NCI-H510A treated with DMSO at 0.1 percent for 48 hours (cell line): Measurements from ENCODE around the gene SMC1A.
A peak's percentile ranks its signal among the peaks of the same experiment; 100 is the strongest.
"Not testable (repeated sequence)": the region's sequence is repeated elsewhere in the genome, so short reads cannot be mapped to it uniquely, and the experiment has no call there.

Source experiments
- DNase-seq: peaks from one replicate; lab custom pipeline; 2025; lab: John Stamatoyannopoulos, UW

SMC1A gene

DNA sequence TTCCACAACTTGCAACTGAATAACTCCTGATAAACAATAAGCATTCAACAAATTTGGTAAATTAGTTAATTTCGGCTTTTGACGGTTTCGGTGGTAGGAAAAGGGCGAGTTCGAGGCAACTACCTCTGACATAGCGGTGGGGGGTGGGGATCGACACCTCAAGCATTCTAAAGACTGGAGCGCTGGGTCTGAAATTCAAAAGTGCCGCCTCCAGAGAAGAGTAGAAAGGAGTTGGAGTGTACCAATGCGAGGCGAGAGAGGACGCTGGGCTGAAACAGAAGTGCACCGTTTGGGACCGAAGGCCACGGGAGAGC lies 725 bp downstream of the SMC1A start:
- no peak for DNase-seq

DNA sequence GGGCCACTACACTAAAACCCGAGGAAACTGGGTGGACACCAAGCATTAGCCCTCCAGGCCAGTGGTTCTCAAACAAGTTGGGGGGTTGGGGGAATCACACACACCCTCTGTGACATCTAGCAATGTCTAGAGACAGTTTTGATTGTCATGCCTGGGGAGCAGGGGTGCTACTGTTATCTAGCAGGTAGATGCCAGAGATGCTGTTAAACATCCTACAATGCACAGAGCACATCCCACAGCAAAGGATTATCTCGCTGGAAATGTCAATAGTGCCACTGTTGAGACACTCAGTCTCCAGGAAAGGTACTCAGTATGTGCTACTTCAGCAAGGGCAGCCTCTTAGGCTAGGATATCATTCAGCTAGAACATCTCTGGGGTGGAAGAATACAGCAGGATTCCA lies 1.3 kb downstream of the SMC1A start:
- DNase-seq, result no peak

DNA sequence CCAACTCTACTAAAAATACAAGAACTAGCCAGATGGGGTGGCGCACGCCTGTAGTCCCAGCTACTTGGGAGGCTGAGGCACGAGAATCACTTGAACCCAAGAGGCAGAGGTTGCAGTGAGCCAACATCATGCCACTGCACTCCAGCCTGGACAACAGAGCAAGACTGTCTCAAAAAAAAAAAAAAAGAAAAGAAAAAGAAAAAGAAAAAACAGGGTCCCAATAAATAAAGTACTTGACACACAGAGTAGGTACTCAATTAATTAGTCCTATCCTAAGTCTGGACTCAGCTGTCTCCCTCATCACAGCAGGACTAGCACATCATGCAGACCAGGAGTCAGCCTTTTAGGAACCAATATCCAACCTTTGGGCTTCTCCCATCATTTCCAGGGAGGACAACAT lies 2.1 kb downstream of the SMC1A start:
- DNase-seq, result not testable (repeated sequence)

DNA sequence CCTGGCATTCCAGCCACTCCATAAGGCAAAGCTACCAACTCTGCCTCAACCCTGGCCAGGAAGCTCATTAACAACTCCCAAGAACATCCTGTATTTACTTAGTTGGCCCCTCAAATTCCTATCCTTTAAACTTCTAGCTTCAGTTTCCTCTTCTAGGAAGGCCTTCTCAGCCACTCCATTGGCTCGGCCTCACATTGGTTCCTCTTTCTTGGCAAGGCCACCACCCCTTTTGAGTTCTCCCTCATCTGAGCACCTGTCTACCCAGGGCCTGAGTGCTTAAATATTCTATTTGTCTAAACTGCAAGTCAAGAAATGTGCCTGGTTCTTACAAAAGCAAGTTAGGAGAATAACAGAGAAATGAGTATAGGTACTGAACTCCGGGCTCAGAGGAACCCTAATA lies 10.0 kb downstream of the SMC1A start:
- DNase-seq, result no peak

DNA sequence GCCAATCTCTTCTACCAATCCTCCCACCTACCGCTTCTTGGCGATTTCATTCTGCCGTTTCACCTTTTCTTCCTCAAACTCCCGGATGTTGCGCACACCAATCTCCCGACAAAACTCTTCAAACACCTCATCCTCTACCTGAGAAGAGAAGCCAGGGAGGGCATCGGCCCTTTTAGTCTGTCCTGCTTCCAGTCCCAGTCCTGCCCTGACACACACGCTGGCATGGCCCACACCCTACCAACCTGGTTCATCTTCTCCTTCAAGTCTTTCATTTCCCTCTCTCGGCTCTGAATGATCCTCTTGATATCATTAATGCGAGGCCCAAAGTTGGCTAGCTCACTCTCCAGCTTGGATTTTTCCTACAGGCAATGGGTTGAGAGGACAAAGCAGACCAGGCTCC lies 18.9 kb downstream of the SMC1A start:
- no peak for DNase-seq

DNA sequence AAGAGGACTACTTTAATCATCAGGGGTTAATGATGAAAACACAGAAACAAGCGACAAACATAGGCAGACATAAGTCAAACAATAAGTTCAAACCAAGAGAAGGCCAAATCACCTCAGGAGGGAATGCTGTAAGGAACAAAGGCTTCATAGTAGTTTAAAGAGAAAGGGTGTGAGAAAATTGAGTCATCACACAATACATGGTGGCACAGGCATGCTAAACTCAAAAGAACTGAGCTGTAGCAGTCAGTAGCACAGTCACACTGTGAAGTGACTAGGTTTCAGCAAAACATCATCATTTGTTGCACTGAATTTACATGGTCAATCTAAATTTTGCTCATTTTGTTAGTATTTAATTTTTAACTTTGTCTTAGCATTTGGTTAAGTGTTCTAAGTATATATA lies 24.2 kb downstream of the SMC1A start:
- DNase-seq, result no peak

DNA sequence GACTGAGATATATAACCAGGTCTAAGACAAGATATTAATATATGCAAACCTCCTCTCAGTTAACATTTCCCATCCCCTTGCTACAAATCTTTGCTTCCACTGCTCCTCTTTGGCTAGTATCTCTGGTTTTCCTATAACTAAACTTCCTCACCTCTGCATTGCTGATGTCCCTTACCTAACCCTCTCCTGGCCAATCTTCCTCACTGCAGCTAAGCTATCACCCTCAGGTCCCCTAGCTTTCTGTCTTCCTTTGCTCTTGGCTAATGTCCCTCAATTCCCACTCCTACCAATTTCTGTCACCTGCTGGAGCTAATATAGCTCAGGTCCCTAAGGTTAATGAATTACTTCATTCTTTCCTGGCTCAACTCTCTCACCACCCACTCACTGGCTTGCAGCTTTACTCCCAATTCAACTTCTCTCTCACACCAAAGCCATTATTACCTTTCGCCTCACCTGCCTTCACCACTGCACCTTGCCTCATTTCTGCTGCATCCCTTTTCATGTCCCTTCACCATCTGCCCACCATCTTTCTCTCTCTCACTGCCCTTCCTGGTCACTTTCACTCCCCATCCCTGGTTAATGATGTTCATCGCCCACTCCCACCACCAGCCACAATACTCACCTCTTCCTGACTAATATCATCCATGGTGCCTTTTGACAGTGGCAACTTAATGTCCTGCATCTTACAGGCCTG lies 26.7 kb downstream of the SMC1A start:
- no peak for DNase-seq

DNA sequence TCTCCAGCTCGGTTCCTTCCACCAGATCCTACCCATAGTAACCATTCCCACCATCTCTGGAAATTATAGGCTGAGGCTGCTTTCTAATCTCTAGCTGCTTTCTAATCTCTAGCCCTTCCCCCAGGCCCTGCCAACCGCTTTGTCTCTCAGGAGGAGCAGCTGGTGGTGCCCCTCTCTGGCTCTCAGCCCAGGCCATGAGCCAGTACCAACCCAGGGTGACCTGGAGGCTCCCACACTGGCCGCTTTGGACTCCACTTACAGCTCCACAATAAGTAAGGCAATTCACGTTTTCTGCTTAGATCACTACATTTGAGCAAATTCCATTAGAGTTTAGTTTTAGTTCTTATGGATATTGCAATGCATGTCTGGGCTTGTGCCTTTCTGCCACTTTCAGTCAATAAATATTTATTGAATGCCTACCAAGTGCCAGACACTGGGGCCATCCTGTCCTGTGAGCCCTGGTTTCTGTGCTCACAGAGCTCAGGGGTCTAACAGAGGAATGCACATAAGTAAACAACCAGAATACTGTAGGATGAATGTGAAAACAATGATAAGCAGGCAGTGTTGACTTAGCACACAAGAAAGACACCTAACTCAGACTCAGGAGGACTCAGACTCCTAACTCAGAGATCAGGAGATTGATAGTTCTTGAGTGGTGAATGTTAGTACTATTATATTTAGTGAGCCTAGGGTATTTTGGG lies 38.9 kb downstream of the SMC1A start:
- no peak for DNase-seq

DNA sequence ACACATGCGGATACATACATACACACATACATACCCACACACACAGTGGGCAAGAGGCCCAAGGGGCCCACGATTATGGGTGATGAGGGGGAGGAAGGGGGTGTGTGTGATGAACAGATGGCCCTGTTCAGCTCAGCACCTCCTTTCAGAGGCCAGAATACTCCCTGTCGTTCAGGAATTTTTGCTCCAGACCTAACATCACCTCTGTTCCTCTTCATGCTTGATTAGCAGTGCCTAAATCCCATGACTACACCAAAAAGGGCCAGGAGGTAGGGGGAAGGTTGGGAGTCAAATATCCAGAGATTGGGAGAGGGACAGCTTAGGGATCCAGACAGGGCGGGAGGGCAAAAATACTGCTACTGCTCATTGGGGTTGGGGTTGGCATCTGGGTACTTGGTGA lies 42.7 kb downstream of the SMC1A start:
- no peak for DNase-seq

DNA sequence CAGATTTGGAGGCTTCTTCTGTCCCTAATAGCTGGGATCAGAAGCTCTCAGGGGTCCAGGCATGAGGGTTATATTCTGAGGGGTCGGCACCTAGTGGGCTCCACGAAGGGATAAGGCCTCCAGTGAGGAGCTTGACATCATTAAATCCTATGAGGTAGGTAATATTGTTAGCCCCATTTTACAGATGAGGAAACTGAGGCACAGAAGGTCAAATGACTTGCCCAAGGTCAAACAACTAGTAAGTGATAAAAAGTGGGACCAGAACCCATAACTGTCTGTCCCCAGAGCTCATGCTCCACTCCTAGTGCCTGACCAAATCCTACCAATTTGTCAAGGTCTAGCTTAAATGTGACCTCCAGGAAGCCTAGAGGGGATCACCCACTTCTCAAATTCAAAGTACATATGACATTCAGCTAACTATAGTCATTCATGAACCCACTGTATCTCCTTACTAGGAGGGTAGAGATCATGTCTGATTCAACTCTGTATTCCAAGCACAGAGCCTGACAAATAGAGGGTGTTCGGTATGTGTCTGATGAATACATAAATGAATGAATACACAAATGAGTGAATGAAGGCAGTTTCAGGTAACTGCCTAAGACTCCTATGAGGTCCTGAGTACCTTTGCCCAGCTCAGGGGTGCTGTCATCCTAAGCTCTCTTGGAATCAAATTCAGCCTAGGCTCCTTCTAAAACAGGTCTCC lies 43.3 kb downstream of the SMC1A start:
- no peak for DNase-seq

DNA sequence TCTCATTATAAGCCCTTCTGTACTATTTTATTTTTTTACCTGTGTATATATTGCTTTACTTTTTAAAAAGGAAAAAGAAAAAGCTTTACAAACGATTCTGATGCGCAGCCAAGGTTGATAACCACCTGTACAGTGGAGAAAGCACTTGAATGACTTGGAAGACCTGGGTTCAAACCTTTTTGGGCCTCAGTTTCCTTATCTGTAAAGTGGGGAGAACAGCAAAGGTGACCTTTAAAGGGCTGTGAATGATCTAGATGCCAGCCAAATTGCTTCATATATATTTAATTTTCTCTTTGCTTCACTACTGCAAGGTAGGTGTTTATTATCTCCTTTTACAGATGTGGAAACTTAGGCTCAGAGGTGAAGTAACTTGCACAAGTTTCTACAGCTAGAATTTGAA lies 45.0 kb downstream of the SMC1A start:
- DNase-seq, result no peak

DNA sequence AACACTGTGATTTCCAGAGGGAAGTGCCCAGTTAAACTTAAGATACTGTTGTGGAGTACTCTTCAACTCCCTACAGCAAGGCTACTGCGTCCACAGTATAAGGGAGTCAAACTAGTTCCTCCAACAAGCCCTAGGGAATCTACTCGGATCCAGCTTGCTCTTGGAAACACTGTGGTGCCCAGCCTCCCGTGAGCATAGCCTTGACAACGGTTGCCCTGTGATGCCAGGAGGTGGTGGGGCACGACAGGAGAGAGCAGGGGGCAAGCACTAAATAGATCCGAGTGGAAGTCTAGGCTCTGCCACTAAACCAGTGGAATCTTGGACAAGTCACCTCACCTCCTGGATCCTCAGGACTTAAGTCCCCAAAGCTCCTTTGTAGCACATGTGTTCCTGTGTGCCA lies 45.6 kb downstream of the SMC1A start:
- no peak for DNase-seq

DNA sequence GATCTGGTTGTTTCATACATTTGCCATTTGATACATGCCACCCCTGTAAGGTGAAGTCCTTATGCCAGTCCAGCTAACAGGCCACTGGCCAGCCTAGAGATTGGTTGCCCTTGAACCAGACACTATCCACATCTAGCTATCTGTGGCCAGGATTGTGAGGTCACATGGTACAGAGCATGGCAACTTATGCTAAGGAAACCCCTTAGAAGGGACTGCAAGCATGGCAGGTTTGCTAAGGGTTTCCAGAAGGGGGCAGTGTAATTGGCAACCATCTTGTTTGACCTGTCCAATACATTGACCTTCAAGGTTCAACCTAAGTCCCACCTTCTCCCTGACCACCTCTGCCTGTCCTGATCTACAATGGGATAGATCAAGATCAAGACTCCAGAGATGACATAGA lies 47.5 kb downstream of the SMC1A start:
- no peak for DNase-seq

DNA sequence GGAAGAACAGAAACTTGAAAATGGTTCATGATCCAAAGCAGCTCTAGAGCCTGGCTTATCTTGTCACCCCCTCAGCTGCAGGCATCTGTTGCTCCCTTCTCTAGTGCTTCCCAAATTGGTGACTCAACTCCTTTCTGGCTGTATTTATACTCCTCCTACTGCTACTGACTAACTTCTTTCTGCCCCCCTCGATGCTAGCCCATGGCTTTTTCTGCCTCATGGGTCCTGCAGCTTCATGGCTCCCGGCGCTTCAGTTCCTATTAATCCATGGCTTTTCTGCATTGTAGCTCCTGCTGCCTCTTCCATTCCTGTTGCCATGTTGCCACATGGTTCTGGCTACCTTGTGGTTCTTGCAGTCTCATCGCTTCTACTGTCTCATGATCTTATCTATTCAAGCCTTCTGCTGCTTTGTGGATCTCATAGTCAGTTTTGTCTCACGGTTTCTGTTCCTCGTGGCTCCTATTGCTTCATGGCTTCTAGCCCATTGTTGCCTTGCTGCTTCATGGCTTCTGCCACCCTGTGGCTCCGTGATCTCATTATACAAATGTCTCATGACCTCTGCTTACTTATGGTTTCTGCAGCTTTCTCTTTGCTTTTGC lies 48.1 kb downstream of the SMC1A start:
- DNase-seq, result no peak

DNA sequence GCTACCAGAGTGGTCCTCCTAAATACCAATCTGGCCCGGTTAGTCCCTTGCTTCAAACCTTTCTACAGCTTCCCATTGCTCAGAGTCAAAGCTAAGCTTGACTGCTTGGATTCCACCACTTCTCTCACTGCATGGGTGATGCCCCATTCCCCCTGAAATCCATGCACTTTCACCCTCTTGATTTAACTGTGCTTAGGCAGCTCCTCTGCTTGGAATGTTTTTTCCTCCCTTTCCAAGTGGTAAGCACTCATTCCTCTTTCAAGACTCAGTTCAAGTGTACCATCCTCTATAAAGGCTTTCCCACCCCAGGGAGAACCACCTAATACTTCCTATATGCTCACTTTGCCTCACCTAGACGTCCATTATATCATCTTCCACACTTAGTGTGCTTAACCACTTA lies 49.1 kb downstream of the SMC1A start:
- no peak for DNase-seq

DNA sequence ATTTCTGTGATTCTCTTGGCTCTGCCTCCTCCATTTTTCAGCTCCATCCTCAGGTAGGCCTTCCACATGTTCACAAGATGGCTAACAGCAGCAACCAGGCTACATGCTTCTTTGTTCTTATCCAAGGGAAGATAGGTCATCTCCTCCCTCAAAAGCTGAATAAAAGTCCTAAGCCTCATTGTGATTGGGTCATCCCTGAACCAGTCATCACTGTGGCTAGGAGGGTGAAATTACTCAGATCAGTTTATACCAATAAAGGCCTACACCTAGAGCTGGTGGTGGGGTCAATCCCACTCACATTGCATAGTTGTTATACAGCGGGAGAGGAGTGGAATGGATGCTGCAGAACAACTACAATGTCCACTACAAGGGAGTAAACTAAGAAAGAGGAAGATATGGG lies 56.0 kb downstream of the SMC1A start:
- not testable (repeated sequence) for DNase-seq

DNA sequence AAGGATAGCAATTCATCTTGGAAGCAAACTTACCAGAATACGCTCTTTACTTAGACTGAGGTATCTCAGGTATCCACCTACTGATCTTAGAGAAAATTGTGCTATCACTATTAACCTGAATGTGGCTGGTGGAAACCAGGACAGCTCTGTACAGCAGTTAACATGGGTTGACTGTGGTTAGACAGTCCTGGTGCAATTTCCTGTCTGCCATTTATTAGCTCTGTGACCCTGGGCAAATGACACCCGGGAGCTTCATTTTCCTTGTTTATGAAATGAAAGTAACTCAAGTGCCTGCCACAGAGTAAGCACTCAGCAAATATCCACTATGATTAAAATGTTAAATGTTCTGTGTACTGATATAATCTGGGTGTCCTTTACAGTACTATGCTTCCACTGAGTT lies 60.0 kb downstream of the SMC1A start:
- DNase-seq, result peak; percentile 3

DNA sequence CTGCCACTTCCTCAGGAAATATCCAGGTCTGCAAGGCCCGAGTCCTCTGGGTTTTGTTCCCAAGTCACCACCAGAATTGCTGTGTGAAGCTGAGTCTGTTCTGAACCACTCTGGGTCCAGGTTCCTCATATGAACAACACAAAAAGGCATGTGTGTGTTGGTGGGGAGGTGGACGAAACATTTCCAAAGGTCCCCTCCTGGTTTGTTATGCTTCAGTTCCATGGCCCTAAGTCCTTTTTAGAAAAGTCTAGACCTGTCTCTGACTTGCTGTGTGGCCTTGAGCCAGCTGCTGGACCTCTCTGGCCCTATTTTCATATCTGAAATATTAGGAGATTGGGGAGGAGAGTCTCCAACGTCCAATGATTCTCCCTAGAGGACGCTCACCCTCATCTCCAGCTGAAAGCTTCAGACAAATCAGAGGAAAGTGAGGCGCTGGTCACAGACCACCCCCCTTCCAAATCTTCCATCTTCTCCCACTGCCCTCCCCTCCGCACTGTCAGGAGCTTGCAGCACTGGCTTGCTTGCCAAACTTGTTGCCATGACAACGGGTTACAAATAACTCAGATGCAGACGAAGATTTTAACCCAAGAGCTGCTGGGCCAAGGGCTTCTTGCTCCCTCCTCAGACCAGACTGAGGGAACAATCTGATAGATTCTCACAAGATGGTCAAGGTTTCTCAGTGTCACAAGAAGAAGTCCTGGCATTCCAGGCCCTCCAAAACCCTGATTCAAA lies 64.5 kb downstream of the SMC1A start:
- DNase-seq, result no peak

DNA sequence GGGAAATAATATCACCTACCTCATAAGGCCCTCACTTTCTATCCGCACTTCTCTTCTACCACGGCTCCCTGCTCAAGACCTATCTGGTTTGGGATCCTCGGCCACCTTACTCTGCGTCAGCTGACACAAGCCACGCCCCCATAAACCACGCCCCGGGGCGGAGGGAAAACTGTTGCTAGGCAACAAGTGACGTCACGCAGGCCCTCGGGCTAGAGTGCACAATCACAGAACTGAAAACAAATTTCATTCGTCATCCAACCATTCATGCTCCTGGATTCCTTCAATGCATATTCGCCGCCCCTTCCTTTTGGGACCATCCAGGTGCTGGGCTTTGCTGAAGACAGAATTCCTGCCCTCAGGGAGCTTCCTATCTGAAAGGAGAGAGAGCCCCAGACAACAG lies 66.3 kb downstream of the SMC1A start:
- no peak for DNase-seq

DNA sequence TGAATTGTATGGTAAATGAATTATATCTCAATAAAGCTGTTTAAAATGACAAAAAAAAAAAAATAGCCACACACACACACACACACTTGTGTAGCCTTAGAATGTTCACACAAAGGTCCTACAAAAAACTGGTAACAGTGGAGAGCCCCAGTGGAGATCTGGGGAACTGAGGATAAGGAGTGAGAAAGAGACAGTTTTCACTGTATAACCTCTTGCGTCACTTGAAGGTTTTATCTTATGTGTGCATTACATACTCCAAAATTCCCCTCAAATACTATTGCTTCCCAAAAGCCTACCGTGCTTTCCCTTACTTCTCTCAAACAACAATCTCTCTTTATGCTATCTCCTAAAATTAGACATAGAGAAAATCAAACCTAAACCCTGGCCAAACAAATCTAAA lies 67.8 kb downstream of the SMC1A start:
- DNase-seq, result no peak

DNA sequence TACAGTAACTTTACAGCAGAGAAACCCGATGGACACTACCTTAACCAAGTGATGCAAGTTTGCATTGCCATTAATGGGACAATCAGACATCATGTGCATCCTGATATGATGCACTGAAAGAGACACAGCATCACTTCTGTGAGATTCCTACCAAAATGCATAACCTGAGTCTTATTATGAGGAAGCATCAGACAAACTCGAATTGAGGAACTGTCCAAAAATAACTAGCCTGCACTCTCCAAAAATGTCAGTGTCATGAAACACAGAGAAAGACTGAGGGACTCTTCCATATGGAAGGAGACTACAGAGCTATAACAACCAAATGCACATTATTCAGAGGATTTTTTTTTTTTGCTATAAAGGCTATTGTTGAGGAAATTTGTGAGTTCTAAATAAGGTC lies 74.5 kb downstream of the SMC1A start:
- DNase-seq, result no peak

DNA sequence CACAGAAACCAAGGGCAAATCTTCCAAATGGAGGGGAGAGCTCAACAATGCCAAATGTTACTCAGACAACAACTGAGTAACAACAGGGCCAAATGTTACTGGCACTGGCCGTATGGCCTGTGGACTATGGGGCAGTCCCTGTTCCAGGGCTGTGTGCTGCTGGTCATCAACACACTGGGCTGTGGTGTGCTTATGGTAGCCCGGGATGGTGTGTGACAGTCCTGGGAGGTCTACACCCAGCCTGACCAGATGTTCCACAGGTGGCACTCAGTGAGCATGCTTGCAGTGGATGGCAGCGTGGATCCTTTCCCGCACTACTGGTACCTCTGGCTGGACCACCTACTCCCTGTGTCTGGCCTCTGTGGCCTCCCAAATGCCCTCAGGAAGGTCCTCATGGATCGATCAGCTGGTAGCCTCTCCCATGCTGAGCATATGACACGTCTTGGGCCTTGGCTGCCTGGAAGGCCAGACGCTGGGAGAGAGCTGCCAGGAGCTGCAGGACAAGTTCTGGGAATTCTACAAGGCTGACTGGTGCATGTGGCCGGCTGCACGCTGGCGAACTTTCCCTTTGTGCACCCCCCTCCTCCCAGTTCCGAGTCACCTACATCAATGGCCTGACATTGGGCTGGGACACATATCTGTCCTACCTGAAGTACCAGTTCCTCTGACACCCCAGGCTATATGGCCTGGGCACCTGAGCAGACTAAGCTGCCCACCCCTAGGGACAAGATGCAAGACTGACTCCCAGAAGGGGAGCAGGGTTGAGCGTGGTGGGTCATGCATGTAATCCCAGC lies 81.4 kb downstream of the SMC1A start:
- DNase-seq, result no peak
